Fibroblast of lung (primary cell): Measurements from ENCODE around the gene ZNF639. TPM values are rescaled to one million over a fixed set of nuclear protein-coding genes. Genes with fewer than 3 reads are reported as not detected.
A peak's percentile ranks its signal among the peaks of the same experiment; 100 is the strongest.

ENCODE experiments used
- DNase-seq, 2 donors: peaks; one replicate each; pipeline versions ENCODE4 v3.0.0 to v3.0.0-alpha.2; 2010; ENCODE audit warnings: low read depth in 2 of 2
- H2AFZ ChIP-seq: 2 replicates; pipeline ENCODE4 v1.5.1; 2012; ENCODE audit warnings: low read length, control low read depth, inconsistent platforms
- H3K27ac ChIP-seq: 2 replicates; pipeline ENCODE4 v1.5.1; 2011; ENCODE audit warnings: low read length, control low read depth; ENCODE audit not compliant: insufficient read depth
- H3K27me3 ChIP-seq: 2 replicates; pipeline ENCODE4 v1.5.1; 2011; ENCODE audit warnings: mild to moderate bottlenecking, low read length; ENCODE audit not compliant: control insufficient read depth, insufficient read depth
- H3K36me3 ChIP-seq: 2 replicates; pipeline ENCODE4 v1.5.1; 2011; ENCODE audit warnings: low read length; ENCODE audit not compliant: control insufficient read depth, insufficient read depth
- H3K4me1 ChIP-seq: 2 replicates; pipeline ENCODE4 v1.5.1; 2011; ENCODE audit warnings: low read length; ENCODE audit not compliant: control insufficient read depth, insufficient read depth; ENCODE audit errors: extremely low read depth
- H3K4me2 ChIP-seq: 2 replicates; pipeline ENCODE4 v1.5.1; 2011; ENCODE audit warnings: low read length, control low read depth; ENCODE audit not compliant: insufficient read depth; ENCODE audit errors: extremely low read depth
- H3K4me3 ChIP-seq, 4 experiments: fragments of 200-600 bp in 1 of 4; sonication (generic) in 1 of 4; replicated peaks in 1 of 4; 2 replicates each; pipeline ENCODE4 v1.5.1; 2011 to 2016; ENCODE audit warnings: low read length in 4 of 4, low read depth in 3 of 4, mild to moderate bottlenecking in 3 of 4, control low read depth in 2 of 4, inconsistent platforms in 1 of 4, mixed read lengths in 1 of 4; ENCODE audit not compliant: insufficient read depth in 1 of 4; ENCODE audit errors: control extremely low read depth in 1 of 4
- H3K79me2 ChIP-seq: 2 replicates; pipeline ENCODE4 v1.5.1; 2012; ENCODE audit warnings: mild to moderate bottlenecking, low read length, inconsistent platforms; ENCODE audit not compliant: control insufficient read depth, insufficient read depth
- H3K9ac ChIP-seq: 2 replicates; pipeline ENCODE4 v1.5.1; 2011; ENCODE audit warnings: mild to moderate bottlenecking, low read length, control low read depth; ENCODE audit not compliant: insufficient read depth
- H3K9me3 ChIP-seq: 2 replicates; pipeline ENCODE4 v1.5.1; 2012; ENCODE audit warnings: low read depth, low read length; ENCODE audit not compliant: control insufficient read depth, insufficient read depth
- H4K20me1 ChIP-seq: 2 replicates; pipeline ENCODE4 v1.5.1; 2011; ENCODE audit warnings: low read length; ENCODE audit not compliant: control insufficient read depth, insufficient read depth; ENCODE audit errors: extremely low read depth
- EZH2 ChIP-seq: IDR thresholded peaks from 2 replicates; pipeline ENCODE4 v1.5.1; 2012; ENCODE audit warnings: low read length, control low read depth, mild to moderate bottlenecking; ENCODE audit errors: missing control alignments
- polyA plus RNA-seq, 2 donors: library from polyadenylated mRNA; depleted of rRNA in 1 of 2; stranded (reverse) in 1 of 2; unstranded in 1 of 2; fragments of >200 nt; gene quantifications; 2 replicates each; pipeline ENCODE4 v1.2.1, GENCODE V29; 2011 to 2012; ENCODE audit warnings: missing spikeins in 1 of 2
- total RNA-seq: library from RNA; depleted of rRNA; stranded (reverse); fragments of >200 nt; gene quantifications from 2 replicates; pipeline ENCODE4 v1.2.1, GENCODE V29; 2014
- TF ChIP-seq, protein P1 (sequence below), 2 donors: IDR thresholded peaks in 1 of 2; conservative IDR thresholded peaks in 1 of 2; 1 replicate in 1 of 2; 2 replicates in 1 of 2; pipeline ENCODE4 v1.5.1; 2011 to 2012; ENCODE audit warnings: low read length in 2 of 2, control low read depth in 1 of 2, inconsistent platforms in 1 of 2, low read depth in 1 of 2, mild to moderate bottlenecking in 1 of 2

The ZNF639 gene
- total and polyA plus RNA-seq, 2 donors (not counting 1 experiment from before 2014, with no cell fraction given) = 28.4 to 41.1 TPM

DNA sequence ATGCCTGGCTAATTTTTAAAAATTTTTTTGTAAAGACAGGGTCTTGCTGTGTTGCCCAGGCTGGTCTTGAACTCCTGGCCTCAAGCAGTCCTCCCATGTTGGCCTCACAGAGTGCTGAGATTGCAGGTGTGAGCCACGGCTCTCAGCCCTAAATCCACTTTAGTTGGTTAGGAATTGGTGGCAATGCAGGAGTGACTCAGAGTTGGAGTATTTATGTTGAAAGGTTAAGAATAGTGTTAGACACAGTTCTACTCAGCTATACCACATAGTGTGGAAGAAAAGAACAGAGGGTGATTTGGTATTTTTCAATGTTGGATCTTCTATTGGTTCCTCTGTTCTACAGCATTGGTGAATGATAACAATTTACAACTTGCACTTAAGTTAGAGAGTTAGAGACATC, 7.6 kb downstream of the ZNF639 start:
- no peak overlapping the region for H2AFZ ChIP-seq
- TF ChIP-seq, protein P1, sequence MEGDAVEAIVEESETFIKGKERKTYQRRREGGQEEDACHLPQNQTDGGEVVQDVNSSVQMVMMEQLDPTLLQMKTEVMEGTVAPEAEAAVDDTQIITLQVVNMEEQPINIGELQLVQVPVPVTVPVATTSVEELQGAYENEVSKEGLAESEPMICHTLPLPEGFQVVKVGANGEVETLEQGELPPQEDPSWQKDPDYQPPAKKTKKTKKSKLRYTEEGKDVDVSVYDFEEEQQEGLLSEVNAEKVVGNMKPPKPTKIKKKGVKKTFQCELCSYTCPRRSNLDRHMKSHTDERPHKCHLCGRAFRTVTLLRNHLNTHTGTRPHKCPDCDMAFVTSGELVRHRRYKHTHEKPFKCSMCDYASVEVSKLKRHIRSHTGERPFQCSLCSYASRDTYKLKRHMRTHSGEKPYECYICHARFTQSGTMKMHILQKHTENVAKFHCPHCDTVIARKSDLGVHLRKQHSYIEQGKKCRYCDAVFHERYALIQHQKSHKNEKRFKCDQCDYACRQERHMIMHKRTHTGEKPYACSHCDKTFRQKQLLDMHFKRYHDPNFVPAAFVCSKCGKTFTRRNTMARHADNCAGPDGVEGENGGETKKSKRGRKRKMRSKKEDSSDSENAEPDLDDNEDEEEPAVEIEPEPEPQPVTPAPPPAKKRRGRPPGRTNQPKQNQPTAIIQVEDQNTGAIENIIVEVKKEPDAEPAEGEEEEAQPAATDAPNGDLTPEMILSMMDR (conservative IDR thresholded peaks at IDR 0.05 in 1 of 2, IDR thresholded peaks at IDR 0.05 in 1 of 2; ENCODE audit: low read depth in 1 of 2, low read length in 2 of 2) = no peak
- H3K4me1 ChIP-seq = no peaks in the 10 kb centered on the region
- no peak overlapping the region for H3K4me3 ChIP-seq
- no peak overlapping the region for H3K27ac ChIP-seq
- H3K4me2 ChIP-seq = no peak overlapping the region
- H3K9ac ChIP-seq = no peak overlapping the region
- peaks cover 11% of the 10 kb centered on the region for H3K36me3 ChIP-seq
- DNase-seq = peak in 1 of 2 donors; percentile 13
- H3K79me2 ChIP-seq = peaks cover 29% of the 10 kb centered on the region
- H4K20me1 ChIP-seq = no peaks in the 10 kb centered on the region
- H3K27me3 ChIP-seq = no peaks in the 10 kb centered on the region
- H3K9me3 ChIP-seq = no peaks in the 10 kb centered on the region

DNA sequence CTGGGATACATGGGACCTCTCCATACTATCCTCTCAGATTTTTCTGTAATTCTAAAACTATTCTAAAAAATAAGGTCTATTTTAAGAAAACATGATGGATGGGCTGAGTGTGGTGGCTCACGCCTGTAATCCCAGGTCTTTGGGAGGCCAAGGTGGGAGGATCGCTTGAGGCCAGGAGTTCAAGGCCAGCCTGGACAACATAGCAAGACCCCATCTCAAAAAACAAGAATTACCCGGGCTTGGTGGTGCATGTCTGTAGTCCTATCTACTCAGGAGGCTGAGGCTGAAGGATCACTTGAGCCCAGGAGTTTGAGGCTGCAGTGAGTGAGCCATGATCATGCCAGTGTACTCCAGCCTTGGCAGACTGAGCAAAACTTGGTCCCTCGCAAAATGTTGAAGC, 9.4 kb downstream of the ZNF639 start:
- no peaks in the 10 kb centered on the region for H4K20me1 ChIP-seq
- H3K79me2 ChIP-seq = peaks cover 12% of the 10 kb centered on the region
- TF ChIP-seq, protein P1 (conservative IDR thresholded peaks at IDR 0.05 in 1 of 2, IDR thresholded peaks at IDR 0.05 in 1 of 2; ENCODE audit: low read depth in 1 of 2, low read length in 2 of 2) = no peak
- TF ChIP-seq EZH2 = no peak
- no peaks in the 10 kb centered on the region for H3K9me3 ChIP-seq
- H3K4me2 ChIP-seq = no peak overlapping the region
- H3K4me3 ChIP-seq = no peak overlapping the region
- H3K27me3 ChIP-seq = no peaks in the 10 kb centered on the region
- peaks cover 11% of the 10 kb centered on the region for H3K36me3 ChIP-seq
- no peak overlapping the region for H3K27ac ChIP-seq
- H2AFZ ChIP-seq = no peak overlapping the region
- H3K9ac ChIP-seq = no peak overlapping the region
- DNase-seq = no peak
- no peaks in the 10 kb centered on the region for H3K4me1 ChIP-seq

GRCh38 chr3:179333084-179333483, 10.3 kb downstream of the ZNF639 start:
- H3K79me2 ChIP-seq = peaks cover 7% of the 10 kb centered on the region
- no peaks in the 10 kb centered on the region for H4K20me1 ChIP-seq
- peaks cover 11% of the 10 kb centered on the region for H3K36me3 ChIP-seq
- DNase-seq = no peak
- H3K27ac ChIP-seq = no peak overlapping the region
- H3K9me3 ChIP-seq = no peaks in the 10 kb centered on the region
- no peak overlapping the region for H3K4me3 ChIP-seq
- no peaks in the 10 kb centered on the region for H3K4me1 ChIP-seq
- TF ChIP-seq EZH2 = no peak
- TF ChIP-seq, protein P1 (conservative IDR thresholded peaks at IDR 0.05 in 1 of 2, IDR thresholded peaks at IDR 0.05 in 1 of 2; ENCODE audit: low read depth in 1 of 2, low read length in 2 of 2) = no peak
- H2AFZ ChIP-seq = no peak overlapping the region
- H3K27me3 ChIP-seq = no peaks in the 10 kb centered on the region
- no peak overlapping the region for H3K4me2 ChIP-seq
- H3K9ac ChIP-seq = no peak overlapping the region
